SK-N-SH treated with all-trans-retinoic acid at 6 μM for 48 hours (cell line): ENCODE data around the gene NFS1.

Experiments
- ATAC-seq: fragments of 200-7000 bp; cut with Tn5 transposase; 3 replicates; pipeline ENCODE4 v1.9.1; 2020; ENCODE audit warnings: mild to moderate bottlenecking, moderate library complexity
- ARNTL ChIP-seq: fragments of 450-650 bp; formaldehyde crosslinking; IDR thresholded peaks from 2 replicates; pipeline ENCODE4 v1.5.0; 2020; ENCODE audit warnings: low read depth, mild to moderate bottlenecking, moderate library complexity, borderline replicate concordance
- CREB5 ChIP-seq: fragments of 250-450 bp; sonication (Bioruptor Pico); IDR thresholded peaks from 2 replicates; pipeline ENCODE4 v1.5.1; 2020; ENCODE audit warnings: low read depth, mild to moderate bottlenecking, moderate library complexity
- CSDC2 ChIP-seq: fragments of 250-450 bp; sonication (Bioruptor Pico); IDR thresholded peaks from 2 replicates; pipeline ENCODE4 v1.5.0; 2020; ENCODE audit warnings: mild to moderate bottlenecking, moderate library complexity
- ESRRG ChIP-seq: fragments of 250-450 bp; sonication (Bioruptor Pico); IDR thresholded peaks from 2 replicates; pipeline ENCODE4 v1.6.1; 2021; ENCODE audit warnings: mild to moderate bottlenecking
- GLIS3 ChIP-seq: fragments of 250-450 bp; sonication (Bioruptor Pico); IDR thresholded peaks from 2 replicates; pipeline ENCODE4 v1.5.0; 2020; ENCODE audit warnings: mild to moderate bottlenecking, moderate library complexity
- ISL1 ChIP-seq: fragments of 250-450 bp; sonication (Bioruptor Pico); IDR thresholded peaks from 2 replicates; pipeline ENCODE4 v2.1.2; 2022; ENCODE audit warnings: mild to moderate bottlenecking, moderate library complexity
- OSR1 ChIP-seq: fragments of 250-450 bp; sonication (Bioruptor Pico); IDR thresholded peaks from 2 replicates; pipeline ENCODE4 v1.8.0; 2022; ENCODE audit warnings: moderate library complexity, mild to moderate bottlenecking, inconsistent platforms
- PATZ1 ChIP-seq: fragments of 250-450 bp; sonication (Bioruptor Pico); IDR thresholded peaks from 2 replicates; pipeline ENCODE4 v1.8.0; 2020; ENCODE audit warnings: mild to moderate bottlenecking, moderate library complexity, borderline replicate concordance
- POU6F1 ChIP-seq: fragments of 250-450 bp; sonication (Bioruptor Pico); IDR thresholded peaks from 2 replicates; pipeline ENCODE4 v1.8.0; 2021; ENCODE audit warnings: low read depth, mild to moderate bottlenecking, moderate library complexity, borderline replicate concordance
- PPARA ChIP-seq: fragments of 250-450 bp; sonication (Bioruptor Pico); IDR thresholded peaks from 2 replicates; pipeline ENCODE4 v1.5.0; 2020; ENCODE audit warnings: mild to moderate bottlenecking, borderline replicate concordance
- SNAI2 ChIP-seq: fragments of 250-450 bp; sonication (Bioruptor Pico); IDR thresholded peaks from 2 replicates; pipeline ENCODE4 v1.5.0; 2020; ENCODE audit warnings: mild to moderate bottlenecking, moderate library complexity
- TCF4 ChIP-seq: fragments of 250-450 bp; sonication (Bioruptor Pico); IDR thresholded peaks from 2 replicates; pipeline ENCODE4 v1.8.0; 2021; ENCODE audit warnings: mild to moderate bottlenecking, moderate library complexity, borderline replicate concordance
- TOX ChIP-seq: fragments of 250-450 bp; sonication (Bioruptor Pico); IDR thresholded peaks from 2 replicates; pipeline ENCODE4 v1.8.0; 2021; ENCODE audit warnings: mild to moderate bottlenecking, moderate library complexity, borderline replicate concordance
- TSHZ2 ChIP-seq: fragments of 250-450 bp; sonication (Bioruptor Pico); IDR thresholded peaks from 2 replicates; pipeline ENCODE4 v1.5.0; 2020; ENCODE audit warnings: mild to moderate bottlenecking, moderate library complexity
- ZC3H10 ChIP-seq: fragments of 250-450 bp; sonication (Bioruptor Pico); IDR thresholded peaks from 2 replicates; pipeline ENCODE4 v1.5.1; 2021; ENCODE audit warnings: mild to moderate bottlenecking, moderate library complexity
- ZFP3 ChIP-seq: fragments of 250-450 bp; sonication (Bioruptor Pico); IDR thresholded peaks from 2 replicates; pipeline ENCODE4 v1.5.0; 2020; ENCODE audit warnings: mild to moderate bottlenecking, moderate library complexity
- ZFP30 ChIP-seq: fragments of 450-650 bp; formaldehyde crosslinking; IDR thresholded peaks from 2 replicates; pipeline ENCODE4 v1.5.0; 2022; ENCODE audit warnings: mild to moderate bottlenecking, moderate library complexity
- ZNF70 ChIP-seq: fragments of 450-650 bp; formaldehyde crosslinking; IDR thresholded peaks from 2 replicates; pipeline ENCODE4 v1.5.0; 2020; ENCODE audit warnings: mild to moderate bottlenecking, moderate library complexity
- TF ChIP-seq, protein P1 (sequence below): fragments of 250-450 bp; sonication (Bioruptor Pico); IDR thresholded peaks from 2 replicates; pipeline ENCODE4 v1.5.1; 2021; ENCODE audit warnings: mild to moderate bottlenecking, moderate library complexity

NFS1 gene

GRCh38 chr20:35632539-35633115 is 66.5 kb downstream of the NFS1 start:
- TF ChIP-seq ZFP3 (no peak), POU6F1 (CRISPR knock-in tag) (no peak), OSR1 (CRISPR knock-in tag) (no peak), ZC3H10 (CRISPR knock-in tag) (no peak), TSHZ2 (CRISPR knock-in tag) (no peak), ESRRG (no peak), GLIS3 (no peak), CREB5 (CRISPR knock-in tag) (no peak), ZNF70 (CRISPR knock-in tag) (no peak), TOX (CRISPR knock-in tag) (no peak), SNAI2 (CRISPR knock-in tag) (no peak), CSDC2 (CRISPR knock-in tag) (no peak), PATZ1 (CRISPR knock-in tag) (no peak), TCF4 (CRISPR knock-in tag) (no peak)
- no peak for ATAC-seq

- no peak for ATAC-seq
- TF ChIP-seq, protein P1, sequence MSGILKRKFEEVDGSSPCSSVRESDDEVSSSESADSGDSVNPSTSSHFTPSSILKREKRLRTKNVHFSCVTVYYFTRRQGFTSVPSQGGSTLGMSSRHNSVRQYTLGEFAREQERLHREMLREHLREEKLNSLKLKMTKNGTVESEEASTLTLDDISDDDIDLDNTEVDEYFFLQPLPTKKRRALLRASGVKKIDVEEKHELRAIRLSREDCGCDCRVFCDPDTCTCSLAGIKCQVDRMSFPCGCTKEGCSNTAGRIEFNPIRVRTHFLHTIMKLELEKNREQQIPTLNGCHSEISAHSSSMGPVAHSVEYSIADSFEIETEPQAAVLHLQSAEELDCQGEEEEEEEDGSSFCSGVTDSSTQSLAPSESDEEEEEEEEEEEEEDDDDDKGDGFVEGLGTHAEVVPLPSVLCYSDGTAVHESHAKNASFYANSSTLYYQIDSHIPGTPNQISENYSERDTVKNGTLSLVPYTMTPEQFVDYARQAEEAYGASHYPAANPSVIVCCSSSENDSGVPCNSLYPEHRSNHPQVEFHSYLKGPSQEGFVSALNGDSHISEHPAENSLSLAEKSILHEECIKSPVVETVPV (CRISPR knock-in tag), result no peak
- no peak for TF ChIP-seq ZNF70 (CRISPR knock-in tag)
- TF ChIP-seq ARNTL, result no peak
- TF ChIP-seq PPARA (CRISPR knock-in tag), result no peak
- TF ChIP-seq, all 23 proteins: peak for 0
Observed at GRCh38 chr20:35630636-35631035, 68.5 kb downstream of the NFS1 start.

DNA sequence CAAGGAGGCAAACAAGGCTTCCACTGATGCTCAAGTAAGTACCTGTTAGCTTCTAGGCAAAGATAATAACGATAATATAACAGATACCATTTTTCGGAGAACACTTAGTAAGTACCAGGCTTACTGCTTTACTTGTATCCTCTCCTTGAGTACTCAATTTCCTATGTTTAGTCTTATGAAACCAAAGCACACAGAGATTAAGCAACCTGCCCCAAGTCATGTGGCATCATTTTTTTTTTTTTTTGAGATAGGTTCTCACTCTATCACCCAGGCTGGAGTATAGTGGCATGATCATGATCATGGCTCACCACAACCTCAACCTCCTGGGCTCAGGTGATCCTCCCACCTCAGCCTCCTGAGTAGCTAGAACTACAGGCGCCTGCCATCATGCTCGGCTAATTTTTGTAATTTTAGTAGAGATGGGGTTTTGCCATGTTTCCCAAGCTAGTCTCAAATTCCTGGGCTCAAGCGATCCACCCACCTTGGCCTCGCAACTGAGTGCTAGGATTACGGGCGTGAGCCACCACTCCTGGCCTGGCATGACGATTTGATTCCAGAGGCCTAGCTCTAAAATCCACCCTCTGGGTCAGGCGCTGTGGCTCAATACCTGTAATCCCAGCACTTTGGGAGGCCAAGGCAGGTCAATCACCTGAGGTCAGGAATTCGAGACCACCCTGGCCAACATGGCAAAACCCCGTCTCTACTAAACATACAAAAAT is 69.6 kb downstream of the NFS1 start:
- TF ChIP-seq ZFP30 (no peak), ISL1 (CRISPR knock-in tag) (no peak), OSR1 (CRISPR knock-in tag) (no peak)
- ATAC-seq, result no peak

DNA sequence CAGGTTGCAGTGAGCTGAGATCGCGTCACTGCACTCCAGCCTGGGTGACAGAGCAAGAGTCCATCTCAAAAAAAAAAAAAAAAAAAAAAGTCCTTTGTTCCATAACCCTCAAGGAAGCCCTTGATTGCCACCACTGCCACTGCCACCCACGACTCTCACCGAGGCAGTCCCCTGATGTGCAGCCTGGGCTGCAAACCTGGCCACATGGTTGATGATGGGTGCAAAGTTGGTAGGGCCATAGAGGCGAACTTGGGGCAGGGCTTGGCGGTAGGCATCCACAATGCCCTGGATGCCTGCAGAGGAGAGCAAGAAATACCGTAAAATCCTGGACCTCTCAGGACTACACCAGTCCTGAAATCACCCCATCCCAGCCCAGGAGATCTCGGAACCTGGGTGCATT is 72.0 kb downstream of the NFS1 start:
- no peak for ATAC-seq
- TF ChIP-seq TCF4 (CRISPR knock-in tag), result no peak
